ENCODE data around the gene MYPOP. TPM values are rescaled to one million over a fixed set of nuclear protein-coding genes. Genes with fewer than 3 reads are reported as not detected.

The MYPOP gene
- total RNA-seq, 2 experiments from 2014 or later: 5.2 to 15.6 TPM

GRCh38 chr19:45931055-45931454 is 28.6 kb upstream of the MYPOP start:
- no TSS peak for BruUV-seq (replicated peaks)
- no peak for DNase-seq (ENCODE audit: low spot score)
- Histone ChIP-seq H4K20me1 (ENCODE audit: insufficient read depth, low read length) (no peaks in the 10 kb centered on the region), H3K9me2 (ENCODE audit: insufficient read depth, low read length) (no peaks in the 10 kb centered on the region), H3K4me3 (ENCODE audit: low read depth, low read length, poor library complexity, severe bottlenecking) (no peak overlapping the region), H3K4me2 (ENCODE audit: low read length) (no peak overlapping the region), H3K27ac (ENCODE audit: low read depth, low read length, poor library complexity, severe bottlenecking) (no peak overlapping the region), H3K4me1 (ENCODE audit: insufficient read depth, low read length, poor library complexity, severe bottlenecking) (peaks cover 6% of the 10 kb centered on the region), H3K36me3 (ENCODE audit: insufficient read depth, low read length) (no peaks in the 10 kb centered on the region), H2AFZ (ENCODE audit: low read length) (no peak overlapping the region), H3K9me3 (ENCODE audit: low read length) (no peaks in the 10 kb centered on the region), H3K79me2 (ENCODE audit: insufficient read depth, low read depth, low read length) (no peaks in the 10 kb centered on the region)
- intact Hi-C loops (cut with micrococcal nuclease; ENCODE audit: unreplicated experiment): no loop called here
- TF ChIP-seq EZH2phosphoT487 (IDR thresholded peaks at IDR 0.05; ENCODE audit: borderline replicate concordance, low read depth, low read length) (no peak), CTCF (conservative IDR thresholded peaks at IDR 0.05; ENCODE audit: low read length) (0 out of 2 replicates have a peak, but pooled peaks have one; percentile 22)
- POLR2A ChIA-PET: no interaction called here
- CTCF ChIA-PET (ENCODE audit: unreplicated experiment): no interaction called here

DNA sequence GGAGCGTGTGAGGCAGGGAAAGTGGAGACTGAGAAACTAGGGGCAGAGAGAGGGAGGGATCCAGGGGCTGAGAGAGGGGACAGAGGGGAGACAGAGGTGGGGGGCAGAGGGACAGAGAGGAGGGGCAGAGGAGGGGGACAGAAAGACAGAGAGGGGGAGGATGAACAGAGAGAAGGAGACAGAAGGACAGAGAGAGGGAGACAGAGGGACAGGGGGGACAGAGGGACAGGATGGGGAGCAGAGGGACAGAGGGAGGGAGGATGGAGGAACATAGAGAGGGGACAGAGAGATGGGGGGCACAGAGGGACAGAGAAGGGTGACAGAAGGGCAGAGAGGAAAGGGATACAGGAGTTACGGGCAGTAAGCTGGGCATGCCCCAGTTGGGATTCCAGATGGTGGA is 26.8 kb upstream of the MYPOP start:
- peaks cover 6% of the 10 kb centered on the region for H3K4me1 ChIP-seq (ENCODE audit: insufficient read depth, low read length, poor library complexity, severe bottlenecking)
- H3K4me3 ChIP-seq (ENCODE audit: low read depth, low read length, poor library complexity, severe bottlenecking): no peak overlapping the region
- H3K79me2 ChIP-seq (ENCODE audit: insufficient read depth, low read depth, low read length): no peaks in the 10 kb centered on the region
- POLR2A ChIA-PET: no interaction called here
- CTCF ChIA-PET (ENCODE audit: unreplicated experiment): no interaction called here
- BruUV-seq (replicated peaks): no TSS peak
- H3K9me2 ChIP-seq (ENCODE audit: insufficient read depth, low read length): no peaks in the 10 kb centered on the region
- no peak overlapping the region for H3K4me2 ChIP-seq (ENCODE audit: low read length)
- intact Hi-C loops (cut with micrococcal nuclease; ENCODE audit: unreplicated experiment): loop anchor here (5.0 kb wide), 1 partner anchor 68 kb away; the partner anchor contains the start of gene CCDC61
- TF ChIP-seq CTCF (conservative IDR thresholded peaks at IDR 0.05; ENCODE audit: low read length) (no peak), EZH2phosphoT487 (IDR thresholded peaks at IDR 0.05; ENCODE audit: borderline replicate concordance, low read depth, low read length) (no peak)
- H3K36me3 ChIP-seq (ENCODE audit: insufficient read depth, low read length): no peaks in the 10 kb centered on the region
- DNase-seq (ENCODE audit: low spot score): no peak
- H3K9me3 ChIP-seq (ENCODE audit: low read length): no peaks in the 10 kb centered on the region
- H2AFZ ChIP-seq (ENCODE audit: low read length): no peak overlapping the region
- no peak overlapping the region for H3K27ac ChIP-seq (ENCODE audit: low read depth, low read length, poor library complexity, severe bottlenecking)
- no peaks in the 10 kb centered on the region for H4K20me1 ChIP-seq (ENCODE audit: insufficient read depth, low read length)

GRCh38 chr19:45927565-45928261 is 25.3 kb upstream of the MYPOP start:
- H2AFZ ChIP-seq (ENCODE audit: low read length): peak overlapping the region; percentile 97
- POLR2A ChIA-PET: interaction anchor here (0.9 to 1.3 kb wide), 2 partner anchors 35 to 133 kb away, joined by 3 to 4 read pairs; no protein-coding TSS in a partner anchor
- intact Hi-C loops (cut with micrococcal nuclease; ENCODE audit: unreplicated experiment): loop anchor here (2.0 to 5.0 kb wide), 2 partner anchors 25 to 70 kb away; partner anchors contain the start of genes CCDC61 and MYPOP
- TF ChIP-seq EZH2phosphoT487 (IDR thresholded peaks at IDR 0.05; ENCODE audit: borderline replicate concordance, low read depth, low read length) (no peak), CTCF (conservative IDR thresholded peaks at IDR 0.05; ENCODE audit: low read length) (peak; percentile 44; the same call in 1 of the 2 replicates)
- H3K4me2 ChIP-seq (ENCODE audit: low read length): peak overlapping the region; percentile 77
- CTCF ChIA-PET (ENCODE audit: unreplicated experiment): no interaction called here
- no peaks in the 10 kb centered on the region for H3K9me3 ChIP-seq (ENCODE audit: low read length)
- peak overlapping the region; percentile 51 for H3K27ac ChIP-seq (ENCODE audit: low read depth, low read length, poor library complexity, severe bottlenecking)
- H4K20me1 ChIP-seq (ENCODE audit: insufficient read depth, low read length): no peaks in the 10 kb centered on the region
- no peaks in the 10 kb centered on the region for H3K79me2 ChIP-seq (ENCODE audit: insufficient read depth, low read depth, low read length)
- no peaks in the 10 kb centered on the region for H3K9me2 ChIP-seq (ENCODE audit: insufficient read depth, low read length)
- no peaks in the 10 kb centered on the region for H3K36me3 ChIP-seq (ENCODE audit: insufficient read depth, low read length)
- peaks cover 6% of the 10 kb centered on the region for H3K4me1 ChIP-seq (ENCODE audit: insufficient read depth, low read length, poor library complexity, severe bottlenecking)
- no TSS peak for BruUV-seq (replicated peaks)
- DNase-seq (ENCODE audit: low spot score): peak; percentile 98
- peak overlapping the region; percentile 67 for H3K4me3 ChIP-seq (ENCODE audit: low read depth, low read length, poor library complexity, severe bottlenecking)
